HT-29 (cell line): ENCODE results near the gene NALF2. TPM values are rescaled to one million over a fixed set of nuclear protein-coding genes. Genes with fewer than 3 reads are reported as not detected.
A peak's percentile ranks its signal among the peaks of the same experiment; 100 is the strongest.

Source experiments
- DNase-seq: peaks from one replicate; pipeline ENCODE4 v3.0.0-alpha.2; 2015; ENCODE audit warnings: low spot score
- total RNA-seq: library from RNA; depleted of rRNA; stranded (reverse); fragments of >200 nt; shearing (Covaris generic); gene quantifications from 2 replicates; pipeline ENCODE4 v1.2.3, GENCODE V29; 2014; rRNA removed

The NALF2 gene
- 0.03 TPM in 1 of 2 replicates, not detected in the other for total RNA-seq

- no peak for DNase-seq
Measured at GRCh38 chrX:69503782-69504625, at the start of gene NALF2. Gene NALF2, plus strand, starts transcription at chrX:69504326. Its CDS starts 957 bp downstream, at chrX:69505283.

GRCh38 chrX:69457756-69458155 is 46.4 kb upstream of the NALF2 start:
- DNase-seq, result no peak

- no peak for DNase-seq
Measured at GRCh38 chrX:69466546-69466945, 37.6 kb upstream of the NALF2 start.

- no peak for DNase-seq
Measured at GRCh38 chrX:69469975-69470374, 34.2 kb upstream of the NALF2 start.

GRCh38 chrX:69489625-69490024 is 14.5 kb upstream of the NALF2 start:
- no peak for DNase-seq

GRCh38 chrX:69493193-69493592 is 10.9 kb upstream of the NALF2 start:
- peak; percentile 60 for DNase-seq

- no peak for DNase-seq
Measured at GRCh38 chrX:69493766-69494165, 10.4 kb upstream of the NALF2 start.

- no peak for DNase-seq
Measured at GRCh38 chrX:69496183-69496582, 7.9 kb upstream of the NALF2 start.

GRCh38 chrX:69501429-69501828 is 2.7 kb upstream of the NALF2 start:
- peak; percentile 17 for DNase-seq

- no peak for DNase-seq
Measured at GRCh38 chrX:69503228-69503781, 821 bp upstream of the NALF2 start.

- no peak for DNase-seq
Measured at GRCh38 chrX:69504626-69505612, 793 bp downstream of the NALF2 start.

GRCh38 chrX:69505772-69506616 is 1.9 kb downstream of the NALF2 start:
- DNase-seq, result no peak

GRCh38 chrX:69506617-69507499 is 2.7 kb downstream of the NALF2 start:
- DNase-seq, result no peak

GRCh38 chrX:69507500-69507789 is 3.3 kb downstream of the NALF2 start:
- DNase-seq, result no peak

GRCh38 chrX:69508610-69509009 is 4.5 kb downstream of the NALF2 start:
- DNase-seq, result no peak

GRCh38 chrX:69510137-69510715 is 6.1 kb downstream of the NALF2 start:
- no peak for DNase-seq

GRCh38 chrX:69510914-69511513 is 6.9 kb downstream of the NALF2 start:
- DNase-seq, result no peak

- DNase-seq, result no peak
Measured at GRCh38 chrX:69522052-69522451, 17.9 kb downstream of the NALF2 start.

GRCh38 chrX:69523314-69523713 is 19.2 kb downstream of the NALF2 start:
- no peak for DNase-seq
